ENCODE data around the gene CACNA2D3. TPM values are rescaled to one million over a fixed set of nuclear protein-coding genes. Genes with fewer than 3 reads are reported as not detected.

The CACNA2D3 gene
- total RNA-seq, 1 donor from 2014 or later, result 0.29 TPM

DNA sequence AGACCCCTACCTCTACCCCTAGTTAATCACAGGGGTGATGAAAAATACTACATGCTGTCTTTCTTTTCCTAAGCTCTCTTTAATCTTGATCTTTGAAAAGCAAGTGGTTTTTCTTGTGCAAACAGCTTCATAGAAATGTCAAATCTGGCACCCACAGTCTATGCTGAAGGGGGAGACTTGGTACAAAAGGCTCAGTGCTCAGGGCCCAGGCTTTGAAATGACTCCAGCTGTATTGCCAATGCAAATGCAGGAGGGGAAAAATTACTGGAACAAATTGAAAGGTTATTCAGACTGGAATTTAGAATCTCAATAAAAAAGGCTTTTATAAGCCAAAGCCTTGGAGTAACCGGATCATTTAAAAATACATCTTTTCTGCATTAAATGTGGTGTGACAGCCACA lies 581.6 kb downstream of the CACNA2D3 start:
- no peak for DNase-seq (ENCODE audit: low spot score, unreplicated experiment)
- Mint-ChIP-seq H3K27me3 (no peaks in the 10 kb centered on the region), H3K36me3 (ENCODE audit: insufficient read depth) (no peaks in the 10 kb centered on the region), H3K9me3 (ENCODE audit: low read depth) (no peaks in the 10 kb centered on the region), H3K4me1 (ENCODE audit: low read depth) (no peaks in the 10 kb centered on the region), H3K4me3 (ENCODE audit: low read depth) (no peak overlapping the region), H3K27ac (no peak overlapping the region)
- TF ChIP-seq, protein P1, sequence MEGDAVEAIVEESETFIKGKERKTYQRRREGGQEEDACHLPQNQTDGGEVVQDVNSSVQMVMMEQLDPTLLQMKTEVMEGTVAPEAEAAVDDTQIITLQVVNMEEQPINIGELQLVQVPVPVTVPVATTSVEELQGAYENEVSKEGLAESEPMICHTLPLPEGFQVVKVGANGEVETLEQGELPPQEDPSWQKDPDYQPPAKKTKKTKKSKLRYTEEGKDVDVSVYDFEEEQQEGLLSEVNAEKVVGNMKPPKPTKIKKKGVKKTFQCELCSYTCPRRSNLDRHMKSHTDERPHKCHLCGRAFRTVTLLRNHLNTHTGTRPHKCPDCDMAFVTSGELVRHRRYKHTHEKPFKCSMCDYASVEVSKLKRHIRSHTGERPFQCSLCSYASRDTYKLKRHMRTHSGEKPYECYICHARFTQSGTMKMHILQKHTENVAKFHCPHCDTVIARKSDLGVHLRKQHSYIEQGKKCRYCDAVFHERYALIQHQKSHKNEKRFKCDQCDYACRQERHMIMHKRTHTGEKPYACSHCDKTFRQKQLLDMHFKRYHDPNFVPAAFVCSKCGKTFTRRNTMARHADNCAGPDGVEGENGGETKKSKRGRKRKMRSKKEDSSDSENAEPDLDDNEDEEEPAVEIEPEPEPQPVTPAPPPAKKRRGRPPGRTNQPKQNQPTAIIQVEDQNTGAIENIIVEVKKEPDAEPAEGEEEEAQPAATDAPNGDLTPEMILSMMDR (IDR thresholded peaks at IDR 0.05; ENCODE audit: unreplicated experiment), result no peak

DNA sequence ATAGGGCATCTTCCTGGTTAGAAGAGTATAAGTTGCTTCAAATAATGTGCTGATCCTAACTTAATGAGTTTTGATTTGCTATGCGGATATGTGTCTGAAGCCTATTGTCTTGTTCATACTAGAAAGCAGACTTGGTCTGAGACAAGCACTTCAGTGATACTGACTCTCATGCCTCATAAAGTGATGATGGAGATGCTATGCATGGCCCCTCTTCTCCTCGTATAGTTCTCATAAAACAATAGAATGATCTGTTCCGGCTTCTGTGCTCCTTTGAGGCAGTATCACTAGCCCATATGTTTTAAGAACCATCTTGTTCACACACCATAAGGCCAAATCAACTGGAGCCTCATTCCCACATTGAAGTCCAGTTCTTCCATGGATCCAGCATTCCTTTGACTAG lies 583.4 kb downstream of the CACNA2D3 start:
- Mint-ChIP-seq H3K9me3 (ENCODE audit: low read depth) (no peaks in the 10 kb centered on the region), H3K36me3 (ENCODE audit: insufficient read depth) (no peaks in the 10 kb centered on the region), H3K4me1 (ENCODE audit: low read depth) (no peaks in the 10 kb centered on the region), H3K27ac (no peak overlapping the region), H3K4me3 (ENCODE audit: low read depth) (no peak overlapping the region), H3K27me3 (no peaks in the 10 kb centered on the region)
- DNase-seq (ENCODE audit: low spot score, unreplicated experiment), result no peak
- TF ChIP-seq, protein P1 (IDR thresholded peaks at IDR 0.05; ENCODE audit: unreplicated experiment), result no peak

DNA sequence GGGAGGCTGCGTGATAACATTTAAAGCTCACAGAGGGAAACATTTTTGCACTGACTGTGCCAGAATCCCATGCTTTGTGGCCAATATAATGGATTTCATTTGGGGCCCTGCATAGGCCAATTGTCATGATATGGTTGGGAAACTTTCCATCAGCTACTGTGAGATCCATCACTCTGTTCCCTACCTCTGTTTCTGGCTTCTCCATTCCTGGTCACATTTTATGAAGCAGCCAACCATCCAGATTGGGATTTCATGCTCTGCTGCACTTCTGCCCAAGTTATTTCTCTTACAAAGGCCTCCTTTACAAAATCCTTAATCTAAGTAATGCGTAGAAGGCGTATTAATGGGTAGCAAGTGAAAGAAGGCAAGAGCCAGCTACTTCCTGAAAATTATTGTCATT lies 584.4 kb downstream of the CACNA2D3 start:
- Mint-ChIP-seq H3K9me3 (ENCODE audit: low read depth) (no peaks in the 10 kb centered on the region), H3K4me1 (ENCODE audit: low read depth) (no peaks in the 10 kb centered on the region), H3K27ac (no peak overlapping the region), H3K27me3 (no peaks in the 10 kb centered on the region), H3K4me3 (ENCODE audit: low read depth) (no peak overlapping the region), H3K36me3 (ENCODE audit: insufficient read depth) (no peaks in the 10 kb centered on the region)
- DNase-seq (ENCODE audit: low spot score, unreplicated experiment), result no peak
- TF ChIP-seq, protein P1 (IDR thresholded peaks at IDR 0.05; ENCODE audit: unreplicated experiment), result no peak

DNA sequence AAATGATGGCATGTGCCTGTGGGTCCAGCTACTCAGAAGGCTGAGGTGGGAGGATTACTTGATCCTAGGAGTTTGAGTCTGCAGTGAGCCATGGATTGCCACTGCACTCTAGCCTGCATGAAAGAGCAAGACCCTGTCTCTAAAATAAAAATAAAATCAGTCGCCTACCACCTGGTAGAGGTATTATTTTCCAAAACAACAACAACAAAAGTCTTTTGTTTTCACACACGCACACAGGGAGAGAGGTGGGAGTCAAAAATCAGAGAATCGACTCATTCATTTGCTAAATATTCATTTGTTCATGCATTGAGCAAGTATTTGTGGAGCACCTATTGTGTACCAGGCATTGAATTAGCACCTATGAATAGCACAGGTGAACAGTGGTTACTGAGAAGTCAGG lies 587.4 kb downstream of the CACNA2D3 start:
- no peaks in the 10 kb centered on the region for H3K4me1 Mint-ChIP-seq (ENCODE audit: low read depth)
- TF ChIP-seq, protein P1 (IDR thresholded peaks at IDR 0.05; ENCODE audit: unreplicated experiment), result no peak
- no peak for DNase-seq (ENCODE audit: low spot score, unreplicated experiment)
- no peaks in the 10 kb centered on the region for H3K9me3 Mint-ChIP-seq (ENCODE audit: low read depth)
- no peak overlapping the region for H3K4me3 Mint-ChIP-seq (ENCODE audit: low read depth)
- no peaks in the 10 kb centered on the region for H3K27me3 Mint-ChIP-seq
- no peaks in the 10 kb centered on the region for H3K36me3 Mint-ChIP-seq (ENCODE audit: insufficient read depth)
- H3K27ac Mint-ChIP-seq, result no peak overlapping the region

DNA sequence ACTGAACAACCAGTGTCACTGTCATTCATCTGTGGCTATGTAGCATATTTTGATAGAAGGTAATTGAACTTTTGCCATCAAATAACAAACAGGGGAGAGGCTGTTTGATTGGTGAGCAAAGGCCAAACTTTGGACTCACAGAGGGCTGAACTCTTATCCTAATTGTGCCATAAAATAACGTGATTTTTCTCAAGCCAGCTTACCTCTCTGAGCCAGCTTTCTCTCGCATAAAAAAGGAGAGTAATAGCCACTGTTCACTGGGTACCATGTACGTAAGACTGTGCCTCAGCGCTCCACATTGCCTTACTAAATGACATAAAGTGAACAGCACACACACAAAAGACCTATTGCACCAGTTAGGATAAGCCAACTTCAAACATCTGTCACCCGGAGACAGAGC lies 588.6 kb downstream of the CACNA2D3 start:
- TF ChIP-seq, protein P1 (IDR thresholded peaks at IDR 0.05; ENCODE audit: unreplicated experiment), result no peak
- Mint-ChIP-seq H3K27ac (no peak overlapping the region), H3K4me3 (ENCODE audit: low read depth) (no peak overlapping the region), H3K4me1 (ENCODE audit: low read depth) (no peaks in the 10 kb centered on the region), H3K27me3 (no peaks in the 10 kb centered on the region), H3K9me3 (ENCODE audit: low read depth) (no peaks in the 10 kb centered on the region), H3K36me3 (ENCODE audit: insufficient read depth) (no peaks in the 10 kb centered on the region)
- DNase-seq (ENCODE audit: low spot score, unreplicated experiment), result no peak
